ENCODE data around the gene PTPN22.
A peak's percentile ranks its signal among the peaks of the same experiment; 100 is the strongest.
"Not testable (repeated sequence)": the region's sequence is repeated elsewhere in the genome, so short reads cannot be mapped to it uniquely, and the experiment has no call there.

PTPN22 gene

GRCh38 chr1:113856401-113856790 is 15.1 kb downstream of the PTPN22 start:
- Histone ChIP-seq H3K4me3 (ENCODE audit: low read depth in 1 of 2, low read length in 1 of 2) (no peak overlapping the region), H3K27me3 (no peaks in the 10 kb centered on the region), H3K9me3 (no peaks in the 10 kb centered on the region), H3K36me3 (peaks cover 46% of the 10 kb centered on the region), H3K27ac (peak overlapping the region; percentile 81), H3K4me1 (ENCODE audit: control insufficient read depth in 1 of 2, insufficient read depth in 1 of 2, low read depth in 1 of 2, low read length in 1 of 2) (peaks cover 39 to 42% of the 10 kb centered on the region in 2 experiments)
- TF ChIP-seq CTCF (IDR thresholded peaks at IDR 0.05): no peak

- Histone ChIP-seq H3K27me3 (no peaks in the 10 kb centered on the region), H3K36me3 (peaks cover 50% of the 10 kb centered on the region), H3K4me1 (ENCODE audit: control insufficient read depth in 1 of 2, insufficient read depth in 1 of 2, low read depth in 1 of 2, low read length in 1 of 2) (peaks cover 35 to 37% of the 10 kb centered on the region in 2 experiments), H3K27ac (peak overlapping the region; percentile 81), H3K4me3 (ENCODE audit: low read depth in 1 of 2, low read length in 1 of 2) (no peak overlapping the region), H3K9me3 (no peaks in the 10 kb centered on the region)
- TF ChIP-seq CTCF (IDR thresholded peaks at IDR 0.05): no peak
These were observed 15.7 kb downstream of the PTPN22 start for GRCh38 chr1:113855630-113856400.

GRCh38 chr1:113854234-113854633 is 17.3 kb downstream of the PTPN22 start:
- no peaks in the 10 kb centered on the region for H3K9me3 ChIP-seq
- no peak overlapping the region for H3K4me3 ChIP-seq (ENCODE audit: low read depth in 1 of 2, low read length in 1 of 2)
- peaks cover 24 to 31% of the 10 kb centered on the region in 2 experiments for H3K4me1 ChIP-seq (ENCODE audit: control insufficient read depth in 1 of 2, insufficient read depth in 1 of 2, low read depth in 1 of 2, low read length in 1 of 2)
- no peak for TF ChIP-seq CTCF (IDR thresholded peaks at IDR 0.05)
- peak overlapping the region; percentile 8 for H3K27ac ChIP-seq
- H3K27me3 ChIP-seq: no peaks in the 10 kb centered on the region
- peaks cover 50% of the 10 kb centered on the region for H3K36me3 ChIP-seq

GRCh38 chr1:113852694-113853093 is 18.8 kb downstream of the PTPN22 start:
- H3K27me3 ChIP-seq; H3K9me3 ChIP-seq; H3K4me3 ChIP-seq (ENCODE audit: low read depth in 1 of 2, low read length in 1 of 2): not testable (repeated sequence)
- H3K4me1 ChIP-seq (ENCODE audit: control insufficient read depth in 1 of 2, insufficient read depth in 1 of 2, low read depth in 1 of 2, low read length in 1 of 2): peaks cover 15 to 25% of the 10 kb centered on the region in 2 experiments
- H3K27ac ChIP-seq: peak overlapping the region; percentile 19
- H3K36me3 ChIP-seq: peaks cover 56% of the 10 kb centered on the region

- H3K36me3 ChIP-seq: peaks cover 53% of the 10 kb centered on the region
- TF ChIP-seq CTCF (IDR thresholded peaks at IDR 0.05): no peak
- H3K9me3 ChIP-seq: no peaks in the 10 kb centered on the region
- no peak overlapping the region for H3K4me3 ChIP-seq (ENCODE audit: low read depth in 1 of 2, low read length in 1 of 2)
- H3K27me3 ChIP-seq: no peaks in the 10 kb centered on the region
- H3K4me1 ChIP-seq (ENCODE audit: control insufficient read depth in 1 of 2, insufficient read depth in 1 of 2, low read depth in 1 of 2, low read length in 1 of 2): peaks cover 11 to 19% of the 10 kb centered on the region in 2 experiments
- peak overlapping the region; percentile 61 for H3K27ac ChIP-seq
These were observed 21.2 kb downstream of the PTPN22 start for GRCh38 chr1:113850127-113850796.

GRCh38 chr1:113849072-113849471 is 22.4 kb downstream of the PTPN22 start:
- peak overlapping the region; percentile 61 for H3K27ac ChIP-seq
- no peak for TF ChIP-seq CTCF (IDR thresholded peaks at IDR 0.05)
- H3K4me3 ChIP-seq (ENCODE audit: low read depth in 1 of 2, low read length in 1 of 2): no peak overlapping the region
- peaks cover 51% of the 10 kb centered on the region for H3K36me3 ChIP-seq
- peaks cover 11 to 19% of the 10 kb centered on the region in 2 experiments for H3K4me1 ChIP-seq (ENCODE audit: control insufficient read depth in 1 of 2, insufficient read depth in 1 of 2, low read depth in 1 of 2, low read length in 1 of 2)
- no peaks in the 10 kb centered on the region for H3K27me3 ChIP-seq
- no peaks in the 10 kb centered on the region for H3K9me3 ChIP-seq
